CD4-positive, alpha-beta T cell treated with Interleukin-6 at 100 ng/mL for 8 hours (primary cell): Measurements from ENCODE around the gene SLC25A47.
A peak's percentile ranks its signal among the peaks of the same experiment; 100 is the strongest.
"Not testable (repeated sequence)": the region's sequence is repeated elsewhere in the genome, so short reads cannot be mapped to it uniquely, and the experiment has no call there.

Experiments used
- DNase-seq: peaks from one replicate; pipeline ENCODE4 v3.0.0-alpha.2; 2020; ENCODE audit warnings: mixed read lengths, low spot score

SLC25A47 gene

GRCh38 chr14:100323121-100323941, at the start of gene SLC25A47:
Gene SLC25A47 (plus strand): TSS chr14:100323339. CDS start chr14:100323415, 76 bp downstream.
- DNase-seq, result no peak

- DNase-seq, result no peak
These were observed 48.9 kb upstream of the SLC25A47 start for GRCh38 chr14:100274250-100274649.

- DNase-seq, result no peak
These were observed 47.9 kb upstream of the SLC25A47 start for GRCh38 chr14:100275214-100275613.

- DNase-seq, result no peak
These were observed 44.4 kb upstream of the SLC25A47 start for GRCh38 chr14:100278702-100279101.

GRCh38 chr14:100279133-100279532, 44.0 kb upstream of the SLC25A47 start:
- DNase-seq, result no peak

- no peak for DNase-seq
These were observed 43.6 kb upstream of the SLC25A47 start for GRCh38 chr14:100279563-100279962.

- DNase-seq, result no peak
These were observed 41.7 kb upstream of the SLC25A47 start for GRCh38 chr14:100281286-100282082.

- DNase-seq, result no peak
These were observed 41.1 kb upstream of the SLC25A47 start for GRCh38 chr14:100282083-100282350.

GRCh38 chr14:100282766-100283419, 40.2 kb upstream of the SLC25A47 start:
- no peak for DNase-seq

GRCh38 chr14:100283436-100283835, 39.7 kb upstream of the SLC25A47 start:
- DNase-seq, result not testable (repeated sequence)

- no peak for DNase-seq
These were observed 38.9 kb upstream of the SLC25A47 start for GRCh38 chr14:100283984-100284881.

- peak; percentile 64 for DNase-seq
These were observed 37.9 kb upstream of the SLC25A47 start for GRCh38 chr14:100285021-100285912.

GRCh38 chr14:100285913-100286400, 37.2 kb upstream of the SLC25A47 start:
- no peak for DNase-seq

- DNase-seq, result no peak
These were observed 36.5 kb upstream of the SLC25A47 start for GRCh38 chr14:100286484-100287191.

- no peak for DNase-seq
These were observed 35.7 kb upstream of the SLC25A47 start for GRCh38 chr14:100287202-100287997.

GRCh38 chr14:100287998-100288295, 35.2 kb upstream of the SLC25A47 start:
- DNase-seq, result not testable (repeated sequence)

GRCh38 chr14:100288382-100289185, 34.6 kb upstream of the SLC25A47 start:
- no peak for DNase-seq

- DNase-seq, result no peak
These were observed 33.1 kb upstream of the SLC25A47 start for GRCh38 chr14:100289916-100290606.
